ENCODE data around the gene GBP4. TPM values are rescaled to one million over a fixed set of nuclear protein-coding genes. Genes with fewer than 3 reads are reported as not detected.

The GBP4 gene
- total and polyA plus RNA-seq, 2 experiments from 2014 or later = 0.03 TPM; not detected in 1

GRCh38 chr1:89206373-89206772 lies 7.6 kb upstream of the GBP4 start:
- Histone ChIP-seq H3F3A (replicated peaks; ENCODE audit: low read depth) (no peaks in the 10 kb centered on the region), H3K27me3 (ENCODE audit: insufficient read depth) (no peaks in the 10 kb centered on the region), H2AFZ (no peak overlapping the region), H3K36me3 (ENCODE audit: insufficient read depth) (0 out of 2 replicates have a peak, but pooled peaks cover 6% of the 10 kb centered on the region), H3K4me3 (no peak overlapping the region), H3K4me1 (ENCODE audit: insufficient read depth) (no peaks in the 10 kb centered on the region), H3K27ac (ENCODE audit: low read depth) (no peak overlapping the region), H3K79me2 (replicated peaks; ENCODE audit: insufficient read depth) (no peaks in the 10 kb centered on the region), H3K4me2 (no peak overlapping the region), H3K9me2 (ENCODE audit: insufficient read depth) (no peaks in the 10 kb centered on the region), H4K20me1 (replicated peaks; ENCODE audit: insufficient read depth) (no peaks in the 10 kb centered on the region)
- no peaks in the 10 kb centered on the region for H3K4me1 Mint-ChIP-seq
- no peak overlapping the region for H3K27ac Mint-ChIP-seq
- ATAC-seq (no peak), DNase-seq (ENCODE audit: low spot score) (no peak)
- no peak overlapping the region for H3K4me3 Mint-ChIP-seq
- peaks cover 12% of the 10 kb centered on the region for H3K36me3 Mint-ChIP-seq (ENCODE audit: low read depth)
- H3K27me3 Mint-ChIP-seq (ENCODE audit: insufficient read depth, low read depth, poor library complexity) = peaks cover 4% of the 10 kb centered on the region
- TF ChIP-seq, protein P1, sequence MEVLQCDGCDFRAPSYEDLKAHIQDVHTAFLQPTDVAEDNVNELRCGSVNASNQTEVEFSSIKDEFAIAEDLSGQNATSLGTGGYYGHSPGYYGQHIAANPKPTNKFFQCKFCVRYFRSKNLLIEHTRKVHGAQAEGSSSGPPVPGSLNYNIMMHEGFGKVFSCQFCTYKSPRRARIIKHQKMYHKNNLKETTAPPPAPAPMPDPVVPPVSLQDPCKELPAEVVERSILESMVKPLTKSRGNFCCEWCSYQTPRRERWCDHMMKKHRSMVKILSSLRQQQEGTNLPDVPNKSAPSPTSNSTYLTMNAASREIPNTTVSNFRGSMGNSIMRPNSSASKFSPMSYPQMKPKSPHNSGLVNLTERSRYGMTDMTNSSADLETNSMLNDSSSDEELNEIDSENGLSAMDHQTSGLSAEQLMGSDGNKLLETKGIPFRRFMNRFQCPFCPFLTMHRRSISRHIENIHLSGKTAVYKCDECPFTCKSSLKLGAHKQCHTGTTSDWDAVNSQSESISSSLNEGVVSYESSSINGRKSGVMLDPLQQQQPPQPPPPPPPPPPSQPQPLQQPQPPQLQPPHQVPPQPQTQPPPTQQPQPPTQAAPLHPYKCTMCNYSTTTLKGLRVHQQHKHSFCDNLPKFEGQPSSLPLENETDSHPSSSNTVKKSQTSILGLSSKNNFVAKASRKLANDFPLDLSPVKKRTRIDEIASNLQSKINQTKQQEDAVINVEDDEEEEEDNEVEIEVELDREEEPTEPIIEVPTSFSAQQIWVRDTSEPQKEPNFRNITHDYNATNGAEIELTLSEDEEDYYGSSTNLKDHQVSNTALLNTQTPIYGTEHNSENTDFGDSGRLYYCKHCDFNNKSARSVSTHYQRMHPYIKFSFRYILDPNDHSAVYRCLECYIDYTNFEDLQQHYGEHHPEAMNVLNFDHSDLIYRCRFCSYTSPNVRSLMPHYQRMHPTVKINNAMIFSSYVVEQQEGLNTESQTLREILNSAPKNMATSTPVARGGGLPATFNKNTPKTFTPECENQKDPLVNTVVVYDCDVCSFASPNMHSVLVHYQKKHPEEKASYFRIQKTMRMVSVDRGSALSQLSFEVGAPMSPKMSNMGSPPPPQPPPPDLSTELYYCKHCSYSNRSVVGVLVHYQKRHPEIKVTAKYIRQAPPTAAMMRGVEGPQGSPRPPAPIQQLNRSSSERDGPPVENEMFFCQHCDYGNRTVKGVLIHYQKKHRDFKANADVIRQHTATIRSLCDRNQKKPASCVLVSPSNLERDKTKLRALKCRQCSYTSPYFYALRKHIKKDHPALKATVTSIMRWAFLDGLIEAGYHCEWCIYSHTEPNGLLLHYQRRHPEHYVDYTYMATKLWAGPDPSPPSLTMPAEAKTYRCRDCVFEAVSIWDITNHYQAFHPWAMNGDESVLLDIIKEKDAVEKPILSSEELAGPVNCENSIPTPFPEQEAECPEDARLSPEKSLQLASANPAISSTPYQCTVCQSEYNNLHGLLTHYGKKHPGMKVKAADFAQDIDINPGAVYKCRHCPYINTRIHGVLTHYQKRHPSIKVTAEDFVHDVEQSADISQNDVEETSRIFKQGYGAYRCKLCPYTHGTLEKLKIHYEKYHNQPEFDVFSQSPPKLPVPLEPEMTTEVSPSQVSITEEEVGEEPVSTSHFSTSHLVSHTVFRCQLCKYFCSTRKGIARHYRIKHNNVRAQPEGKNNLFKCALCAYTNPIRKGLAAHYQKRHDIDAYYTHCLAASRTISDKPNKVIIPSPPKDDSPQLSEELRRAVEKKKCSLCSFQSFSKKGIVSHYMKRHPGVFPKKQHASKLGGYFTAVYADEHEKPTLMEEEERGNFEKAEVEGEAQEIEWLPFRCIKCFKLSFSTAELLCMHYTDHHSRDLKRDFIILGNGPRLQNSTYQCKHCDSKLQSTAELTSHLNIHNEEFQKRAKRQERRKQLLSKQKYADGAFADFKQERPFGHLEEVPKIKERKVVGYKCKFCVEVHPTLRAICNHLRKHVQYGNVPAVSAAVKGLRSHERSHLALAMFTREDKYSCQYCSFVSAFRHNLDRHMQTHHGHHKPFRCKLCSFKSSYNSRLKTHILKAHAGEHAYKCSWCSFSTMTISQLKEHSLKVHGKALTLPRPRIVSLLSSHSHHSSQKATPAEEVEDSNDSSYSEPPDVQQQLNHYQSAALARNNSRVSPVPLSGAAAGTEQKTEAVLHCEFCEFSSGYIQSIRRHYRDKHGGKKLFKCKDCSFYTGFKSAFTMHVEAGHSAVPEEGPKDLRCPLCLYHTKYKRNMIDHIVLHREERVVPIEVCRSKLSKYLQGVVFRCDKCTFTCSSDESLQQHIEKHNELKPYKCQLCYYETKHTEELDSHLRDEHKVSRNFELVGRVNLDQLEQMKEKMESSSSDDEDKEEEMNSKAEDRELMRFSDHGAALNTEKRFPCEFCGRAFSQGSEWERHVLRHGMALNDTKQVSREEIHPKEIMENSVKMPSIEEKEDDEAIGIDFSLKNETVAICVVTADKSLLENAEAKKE (CRISPR knock-in tag; IDR thresholded peaks at IDR 0.05) = no peak
- TF ChIP-seq POLR2AphosphoS5 (IDR thresholded peaks at IDR 0.05; ENCODE audit: low read depth) (no peak), EZH2 (IDR thresholded peaks at IDR 0.05; ENCODE audit: low read depth, unreplicated experiment) (no peak), ETS1 (IDR thresholded peaks at IDR 0.05) (no peak), CREB1 (CRISPR knock-in tag; IDR thresholded peaks at IDR 0.05; ENCODE audit: low read depth) (no peak), EZH2phosphoT487 (IDR thresholded peaks at IDR 0.05; ENCODE audit: unreplicated experiment) (no peak), ZNF114 (CRISPR knock-in tag; IDR thresholded peaks at IDR 0.05) (no peak), ZNF331 (CRISPR knock-in tag; IDR thresholded peaks at IDR 0.05; ENCODE audit: low read depth) (no peak), STAT1 (IDR thresholded peaks at IDR 0.05; ENCODE audit: unreplicated experiment) (no peak), JUNB (IDR thresholded peaks at IDR 0.05; ENCODE audit: unreplicated experiment) (no peak), NANOG (IDR thresholded peaks at IDR 0.05; ENCODE audit: borderline replicate concordance) (no peak), REST (IDR thresholded peaks at IDR 0.05; ENCODE audit: unreplicated experiment) (no peak)
- TF ChIP-seq, protein P2, sequence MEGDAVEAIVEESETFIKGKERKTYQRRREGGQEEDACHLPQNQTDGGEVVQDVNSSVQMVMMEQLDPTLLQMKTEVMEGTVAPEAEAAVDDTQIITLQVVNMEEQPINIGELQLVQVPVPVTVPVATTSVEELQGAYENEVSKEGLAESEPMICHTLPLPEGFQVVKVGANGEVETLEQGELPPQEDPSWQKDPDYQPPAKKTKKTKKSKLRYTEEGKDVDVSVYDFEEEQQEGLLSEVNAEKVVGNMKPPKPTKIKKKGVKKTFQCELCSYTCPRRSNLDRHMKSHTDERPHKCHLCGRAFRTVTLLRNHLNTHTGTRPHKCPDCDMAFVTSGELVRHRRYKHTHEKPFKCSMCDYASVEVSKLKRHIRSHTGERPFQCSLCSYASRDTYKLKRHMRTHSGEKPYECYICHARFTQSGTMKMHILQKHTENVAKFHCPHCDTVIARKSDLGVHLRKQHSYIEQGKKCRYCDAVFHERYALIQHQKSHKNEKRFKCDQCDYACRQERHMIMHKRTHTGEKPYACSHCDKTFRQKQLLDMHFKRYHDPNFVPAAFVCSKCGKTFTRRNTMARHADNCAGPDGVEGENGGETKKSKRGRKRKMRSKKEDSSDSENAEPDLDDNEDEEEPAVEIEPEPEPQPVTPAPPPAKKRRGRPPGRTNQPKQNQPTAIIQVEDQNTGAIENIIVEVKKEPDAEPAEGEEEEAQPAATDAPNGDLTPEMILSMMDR (conservative IDR thresholded peaks at IDR 0.05; ENCODE audit: low read depth in 2 of 2) = no peak
- peaks cover 59% of the 10 kb centered on the region for H3K9me3 Mint-ChIP-seq
